HepG2 (cell line): Measurements from ENCODE around the gene SCN9A. TPM values are rescaled to one million over a fixed set of nuclear protein-coding genes. Genes with fewer than 3 reads are reported as not detected.

ENCODE experiments used
- ATAC-seq: fragments of 200-7000 bp; cut with Tn5 transposase; 3 replicates; pipeline ENCODE4 v1.9.1; 2020; ENCODE audit warnings: mild to moderate bottlenecking, moderate library complexity
- BruUV-seq: library from RNA; stranded (reverse); fragments of 400-500 nt; replicated peaks from 2 replicates; lab custom pipeline; 2021; lab: Mats Ljungman, UMichigan
- CTCF ChIA-PET: fragments of 300-600 bp; formaldehyde crosslinking; extraction: SDS; loops from one replicate; lab custom pipeline; 2021; ENCODE audit warnings: low total read pairs, inconsistent platforms, low intra/inter-chr PET ratio; lab: Yijun Ruan, JAX
- POLR2A ChIA-PET: fragments of 350-600 bp; sonication (Branson Sonifier 250); formaldehyde crosslinking; loops from one replicate; lab custom pipeline; 2020; ENCODE audit warnings: antibody characterized with exemption, inconsistent platforms; lab: Yijun Ruan, JAX
- DNase-seq: peaks from one replicate; pipeline ENCODE4 v3.0.0-alpha.2; 2015; ENCODE audit warnings: low spot score
- FAIRE-seq: peaks from 3 replicates; lab custom pipeline; 2011; peaks lifted over from hg19 to GRCh38; lab: Jason Lieb, UNC
- H2AFZ ChIP-seq: one replicate; pipeline ENCODE4 v1.6.1; 2011; ENCODE audit warnings: low read length, inconsistent platforms
- H3K27ac ChIP-seq: fragments of 300-600 bp; 3 replicates; pipeline ENCODE4 v1.8.0; 2011; ENCODE audit warnings: mixed run types, mild to moderate bottlenecking, mixed read lengths, low read length, inconsistent platforms; ENCODE audit not compliant: insufficient read depth; ENCODE audit errors: extremely low read length
- H3K27me3 ChIP-seq, 2 experiments: fragments of 200-600 bp in 1 of 2; 2 replicates in 1 of 2; 3 replicates in 1 of 2; pipeline versions ENCODE4 v1.6.0 to v1.8.0; 2011; ENCODE audit warnings: low read length in 2 of 2, mild to moderate bottlenecking in 2 of 2, moderate library complexity in 2 of 2, inconsistent platforms in 1 of 2; ENCODE audit not compliant: insufficient read depth in 2 of 2, control insufficient read depth in 1 of 2
- H3K36me3 ChIP-seq, 2 experiments: fragments of 200-600 bp in 1 of 2; replicated peaks in 1 of 2; 2 replicates in 1 of 2; 3 replicates in 1 of 2; pipeline versions ENCODE4 v1.5.1 to v1.8.0; 2011; ENCODE audit warnings: low read length in 2 of 2, inconsistent platforms in 1 of 2; ENCODE audit not compliant: insufficient read depth in 2 of 2, control insufficient read depth in 1 of 2
- H3K4me1 ChIP-seq: 2 replicates; pipeline ENCODE4 v1.5.1; 2012; ENCODE audit warnings: low read length, inconsistent platforms; ENCODE audit not compliant: insufficient read depth
- H3K4me2 ChIP-seq: 2 replicates; pipeline ENCODE4 v1.6.0; 2011; ENCODE audit warnings: low read depth, low read length, inconsistent platforms
- H3K4me3 ChIP-seq, 3 experiments: fragments of 200-600 bp in 1 of 3; sonication (generic), shearing (Covaris generic) in 1 of 3; replicated peaks in 1 of 3; 2 replicates each; pipeline ENCODE4 v1.5.1; 2011 to 2016; ENCODE audit warnings: low read length in 3 of 3, inconsistent platforms in 2 of 3, low read depth in 2 of 3, mild to moderate bottlenecking in 2 of 3, control low read depth in 1 of 3, mixed read lengths in 1 of 3; ENCODE audit not compliant: insufficient read depth in 1 of 3
- H3K79me2 ChIP-seq: one replicate; pipeline ENCODE4 v1.6.1; 2011; ENCODE audit warnings: low read length, inconsistent platforms; ENCODE audit not compliant: insufficient read depth
- H3K9ac ChIP-seq: 2 replicates; pipeline ENCODE4 v1.6.0; 2011; ENCODE audit warnings: mild to moderate bottlenecking, low read depth, low read length, inconsistent platforms; ENCODE audit not compliant: insufficient read depth
- H3K9me3 ChIP-seq: 2 replicates; pipeline ENCODE4 v1.5.1; 2012; ENCODE audit warnings: mild to moderate bottlenecking, low read length
- H4K20me1 ChIP-seq: 2 replicates; pipeline ENCODE4 v1.6.0; 2011; ENCODE audit warnings: inconsistent platforms, mild to moderate bottlenecking, low read length, moderate library complexity; ENCODE audit not compliant: insufficient read depth
- AHR ChIP-seq: IDR thresholded peaks from 2 replicates; pipeline ENCODE4 v1.6.1; 2018; ENCODE audit warnings: missing genetic modification reagents, missing compliant biosample characterization
- ARID5B ChIP-seq: IDR thresholded peaks from 2 replicates; pipeline ENCODE4 v1.4.0; 2020; ENCODE audit warnings: mild to moderate bottlenecking, missing genetic modification reagents
- ATF4 ChIP-seq, 2 experiments: fragments of 450-650 bp in 1 of 2; sonication (generic) in 1 of 2; formaldehyde crosslinking; IDR thresholded peaks; 2 replicates each; pipeline versions ENCODE4 v1.5.0 to v1.8.0; 2020 to 2022; ENCODE audit warnings: mild to moderate bottlenecking in 1 of 2, missing genetic modification reagents in 1 of 2
- DDIT3 ChIP-seq: sonication (generic); formaldehyde crosslinking; IDR thresholded peaks from 2 replicates; pipeline ENCODE4 v1.4.0; 2020; ENCODE audit warnings: mild to moderate bottlenecking, missing genetic modification reagents
- ELF3 ChIP-seq: IDR thresholded peaks from 2 replicates; pipeline ENCODE4 v1.6.1; 2016; ENCODE audit warnings: missing genetic modification reagents, missing compliant biosample characterization
- HOXA5 ChIP-seq: sonication (generic); formaldehyde crosslinking; IDR thresholded peaks from 2 replicates; pipeline ENCODE4 v1.4.0; 2020; ENCODE audit warnings: missing genetic modification reagents
- RCOR2 ChIP-seq: IDR thresholded peaks from 2 replicates; pipeline ENCODE4 v1.6.1; 2016; ENCODE audit warnings: missing biosample characterization, missing genetic modification reagents
- SETDB1 ChIP-seq: sonication (generic); formaldehyde crosslinking; IDR thresholded peaks from 2 replicates; pipeline ENCODE4 v1.5.1; 2020; ENCODE audit warnings: missing genetic modification reagents, mild to moderate bottlenecking, borderline replicate concordance
- STAT6 ChIP-seq: sonication (generic); formaldehyde crosslinking; IDR thresholded peaks from 2 replicates; pipeline ENCODE4 v1.4.0; 2020; ENCODE audit warnings: missing genetic modification reagents, mild to moderate bottlenecking, borderline replicate concordance
- TBL1XR1 ChIP-seq: fragments of 150-350 bp; IDR thresholded peaks from 2 replicates; pipeline ENCODE4 v1.6.1; 2014; ENCODE audit warnings: borderline replicate concordance, low read length; ENCODE audit not compliant: partially characterized antibody
- WIZ ChIP-seq: sonication (generic); formaldehyde crosslinking; IDR thresholded peaks from 2 replicates; pipeline ENCODE4 v1.5.1; 2020; ENCODE audit warnings: mild to moderate bottlenecking, missing genetic modification reagents
- ZFY ChIP-seq: sonication (generic); formaldehyde crosslinking; IDR thresholded peaks from 2 replicates; pipeline ENCODE4 v1.4.0; 2020; ENCODE audit warnings: missing genetic modification reagents
- ZNF441 ChIP-seq: sonication (generic); formaldehyde crosslinking; IDR thresholded peaks from 2 replicates; pipeline ENCODE4 v1.7.0; 2021; ENCODE audit warnings: missing genetic modification reagents, borderline replicate concordance
- ZNF614 ChIP-seq: IDR thresholded peaks from 2 replicates; pipeline ENCODE4 v1.6.1; 2018; ENCODE audit warnings: missing biosample characterization, missing genetic modification reagents, inconsistent platforms, borderline replicate concordance
- ZNF615 ChIP-seq: sonication (generic); formaldehyde crosslinking; IDR thresholded peaks from 2 replicates; pipeline ENCODE4 v1.5.0; 2020; ENCODE audit warnings: mild to moderate bottlenecking, missing genetic modification reagents, borderline replicate concordance
- ZNF616 ChIP-seq: sonication (generic); formaldehyde crosslinking; IDR thresholded peaks from 2 replicates; pipeline ENCODE4 v1.5.0; 2020; ENCODE audit warnings: low read depth, mild to moderate bottlenecking, missing genetic modification reagents
- WGBS: methylation state at CpG from one replicate; pipeline ENCODE4 v1.1.6; 2017; ENCODE audit warnings: low lambda C conversion rate; 5-methylcytosine and 5-hydroxymethylcytosine counted together
- in situ Hi-C: cut with HindIII; loops from 2 replicates; pipeline ENCODE4 v1.10.0; 2017; ENCODE audit warnings: low pct_unique_long_range_greater_than_20kb; ENCODE audit not compliant: extremely low pct_ligation_motif_present
- intact Hi-C: fragments of 100-400 bp; cut with micrococcal nuclease; formaldehyde crosslinking; loops from one replicate; pipeline ENCODE4 v1.10.0; 2022; ENCODE audit not compliant: unreplicated experiment
- polyA plus RNA-seq, 8 experiments: library from polyadenylated mRNA; depleted of rRNA in 3 of 8; stranded (reverse) in 7 of 8; unstranded in 1 of 8; fragments of >200 nt; fragmentation: Illumina TruSeq in 4 of 8; extraction: Trizol in 4 of 8; gene quantifications; 2 replicates each; pipeline versions ENCODE4 v1.2.1 to v1.2.3, GENCODE V29; 2011 to 2016; ENCODE audit warnings: low read depth in 4 of 8, missing spikeins in 1 of 8, mixed read lengths in 1 of 8; ENCODE audit not compliant: insufficient read depth in 1 of 8
- total RNA-seq, 5 experiments: library from RNA; depleted of rRNA; stranded (reverse); fragments of >200 nt; fragmentation: Illumina TruSeq; extraction: Trizol; gene quantifications; 2 replicates each; pipeline ENCODE4 v1.2.3, GENCODE V29; 2016; ENCODE audit warnings: low read depth in 1 of 5

Gene SCN9A
- total and polyA plus RNA-seq, 2 of the 13 experiments (the other 11 are each of a cell fraction or from before 2014, with no cell fraction given) = 15.3 to 24.3 TPM

- TF ChIP-seq ZNF614 (CRISPR knock-in tag) (peak; percentile 67; the same call in 1 of the 2 replicates), RCOR2 (CRISPR knock-in tag) (0 out of 2 replicates have a peak, but pooled peaks have one; percentile 16), DDIT3 (0 out of 2 replicates have a peak, but pooled peaks have one; percentile 28), ARID5B (0 out of 2 replicates have a peak, but pooled peaks have one; percentile 5), ELF3 (CRISPR knock-in tag) (0 out of 2 replicates have a peak, but pooled peaks have one; percentile 12), ATF4 (CRISPR knock-in tag; IDR thresholded peaks at IDR 0.05) (peak in 1 of 2 experiments; percentile 92; a peak in 2 of 4 replicates)
These were observed 47.6 kb downstream of the SCN9A start (continued) for GRCh38 chr2:166328147-166328546.

GRCh38 chr2:166321076-166321475 is 54.7 kb downstream of the SCN9A start:
- ATAC-seq (no peak), FAIRE-seq (no peak), DNase-seq (no peak)
- in situ Hi-C loops = no loop called here
- Histone ChIP-seq H3K9me3 (no peaks in the 10 kb centered on the region), H3K36me3 (peaks cover 0 to 1% of the 10 kb centered on the region in 2 experiments; a peak in 2 of 5 replicates), H4K20me1 (no peaks in the 10 kb centered on the region), H2AFZ (no peak overlapping the region), H3K4me2 (no peak overlapping the region), H3K79me2 (no peaks in the 10 kb centered on the region), H3K27me3 (no peaks in the 10 kb centered on the region), H3K9ac (no peak overlapping the region), H3K4me3 (no peak overlapping the region), H3K4me1 (no peaks in the 10 kb centered on the region), H3K27ac (no peak overlapping the region)
- 95% methylated on average over 3 of the region's 3 CpGs for WGBS
- POLR2A ChIA-PET = interaction anchor here (1.2 kb wide), 1 partner anchor 55 kb away, joined by 3 read pairs; the partner anchor contains the start of gene SCN9A
- BruUV-seq = no TSS peak
- intact Hi-C loops = no loop called here
- CTCF ChIA-PET = no interaction called here
- TF ChIP-seq ZNF441 (CRISPR knock-in tag) (no peak), TBL1XR1 (no peak), SETDB1 (CRISPR knock-in tag) (no peak), AHR (CRISPR knock-in tag) (no peak), HOXA5 (CRISPR knock-in tag) (no peak), ZFY (no peak), ZNF615 (CRISPR knock-in tag) (no peak), ZNF616 (CRISPR knock-in tag) (no peak), WIZ (CRISPR knock-in tag) (no peak), STAT6 (CRISPR knock-in tag) (no peak)
